ENCODE measurements around the gene SERINC5.

DNA sequence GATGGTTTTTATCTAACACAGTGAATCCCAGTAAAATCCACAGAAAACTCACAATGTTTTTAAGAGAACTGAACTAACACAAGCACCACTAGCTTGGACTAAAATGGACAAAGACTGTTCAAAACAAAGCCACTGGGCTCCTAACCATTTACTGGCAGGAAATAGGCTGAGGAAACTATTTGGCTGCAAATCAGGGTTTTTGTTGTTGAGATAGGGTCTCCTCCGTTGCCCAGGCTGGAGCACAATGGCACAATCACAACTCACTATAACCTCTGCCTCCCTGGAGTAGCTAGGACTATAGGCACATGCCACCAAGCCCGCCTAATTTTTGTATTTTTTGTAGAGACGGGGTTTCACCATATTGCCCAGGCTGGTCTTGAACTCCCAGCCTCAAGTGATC is 121.0 kb downstream of the SERINC5 start:
- TF ChIP-seq EZH2phosphoT487 (IDR thresholded peaks at IDR 0.05; ENCODE audit: insufficient read depth, low read depth) (no peak), EZH2 (IDR thresholded peaks at IDR 0.05; ENCODE audit: insufficient read depth, poor library complexity, severe bottlenecking) (no peak)
